Stimulated activated CD4-positive, alpha-beta T cell treated with anti-CD3 and anti-CD28 coated beads, Interleukin-15, amount 100 ng/mL, for 1 hour (primary cell): Measurements from ENCODE around the gene SCTR.

Source experiments
- DNase-seq, 2 donors: peaks; one replicate each; pipeline ENCODE4 v3.0.0-alpha.2; 2020; ENCODE audit warnings: low read depth in 1 of 2, low spot score in 1 of 2

The SCTR gene

DNA sequence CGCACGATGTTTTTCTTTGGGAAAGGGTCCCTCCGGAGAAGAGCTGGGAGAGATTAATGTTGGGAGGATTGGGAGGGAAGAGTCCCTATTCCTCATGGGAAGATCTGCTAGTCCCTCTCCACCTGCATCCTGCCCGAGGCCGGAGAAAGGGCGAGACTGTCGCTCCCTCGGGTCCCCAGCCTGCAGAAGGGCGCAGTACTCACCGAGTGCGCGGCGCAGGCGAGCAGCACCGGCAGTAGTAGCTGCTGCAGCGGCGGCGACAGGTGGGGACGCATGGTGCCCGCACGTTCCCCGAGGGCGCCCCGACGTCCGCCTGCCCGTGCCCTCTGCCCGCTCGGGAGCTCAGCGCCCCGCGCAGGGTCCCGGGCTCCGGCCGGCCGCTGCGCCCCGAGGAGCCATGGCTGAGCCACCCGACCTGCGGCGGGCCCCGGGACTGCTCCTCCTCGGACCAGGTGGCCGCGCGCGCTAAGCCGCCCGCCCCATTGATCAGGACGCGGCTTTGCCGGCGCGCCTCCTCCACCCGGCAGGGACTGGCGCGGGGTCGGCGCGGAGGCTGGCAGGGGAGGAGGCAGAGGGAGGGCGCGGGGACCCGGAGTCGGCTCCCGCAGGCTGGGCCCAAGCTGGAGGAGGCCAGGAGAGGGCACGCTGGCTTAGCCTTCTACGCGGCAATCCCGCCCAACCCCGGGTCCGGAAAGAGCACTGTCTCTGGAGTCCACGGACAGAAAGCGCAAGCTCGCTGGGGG, at the start of gene SCTR:
Gene SCTR, minus strand, starts transcription at position 532 of the 743 bp plus-strand sequence. Its CDS starts 257 bp downstream, at position 275.
- no peak for DNase-seq

DNA sequence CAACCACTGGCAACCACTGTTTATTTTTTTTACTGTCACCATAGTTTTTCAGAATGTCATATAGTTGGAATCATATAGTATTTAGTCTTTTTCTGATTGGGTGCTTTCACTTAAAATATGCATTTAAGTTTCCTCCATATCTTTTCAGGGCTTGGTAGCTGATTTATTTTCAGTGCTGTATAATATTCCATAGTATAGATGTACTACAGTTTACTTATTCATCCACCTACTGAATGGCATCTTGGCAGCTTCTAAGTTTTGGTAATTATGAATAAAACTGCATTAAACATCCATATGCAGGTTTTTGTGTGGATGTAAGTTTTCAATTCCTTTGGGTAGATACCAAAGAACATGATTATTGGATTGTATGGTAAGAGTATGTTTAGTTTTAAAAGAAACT, 43.0 kb upstream of the SCTR start:
- DNase-seq: no peak

- no peak for DNase-seq
These were observed 41.2 kb upstream of the SCTR start for GRCh38 chr2:119565481-119565880.

DNA sequence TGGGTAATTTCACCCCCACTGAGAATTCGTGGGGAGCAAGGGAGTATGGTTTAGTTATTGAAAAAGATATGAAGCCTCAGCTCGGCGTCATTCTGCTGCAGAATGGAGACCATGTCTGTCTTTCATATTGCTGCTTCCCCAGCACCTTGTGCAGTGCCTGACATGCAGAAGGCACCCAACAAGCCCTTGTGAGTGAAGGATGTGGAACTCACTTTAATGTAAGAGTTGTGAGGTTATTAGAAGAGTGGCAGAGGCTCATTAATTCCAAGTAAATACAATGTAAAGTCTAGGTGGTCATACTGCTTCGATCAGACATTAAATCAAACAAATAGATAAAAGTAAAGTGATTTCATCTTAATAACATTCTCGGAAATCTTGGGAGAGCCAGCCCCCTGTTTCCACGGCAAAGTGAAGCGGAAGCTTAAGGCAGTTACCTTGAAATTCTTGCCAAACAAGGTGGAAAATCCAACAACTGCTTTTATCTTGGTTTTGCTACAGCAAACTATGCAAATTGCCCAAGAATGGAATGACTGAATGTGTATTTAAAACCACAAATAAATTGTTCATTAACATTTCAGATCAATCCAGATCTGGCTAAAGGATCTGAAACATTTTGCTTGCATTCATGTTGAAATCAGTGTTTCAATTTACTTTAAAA, 29.5 kb upstream of the SCTR start:
- no peak for DNase-seq

GRCh38 chr2:119552902-119553301, 28.6 kb upstream of the SCTR start:
- no peak for DNase-seq

DNA sequence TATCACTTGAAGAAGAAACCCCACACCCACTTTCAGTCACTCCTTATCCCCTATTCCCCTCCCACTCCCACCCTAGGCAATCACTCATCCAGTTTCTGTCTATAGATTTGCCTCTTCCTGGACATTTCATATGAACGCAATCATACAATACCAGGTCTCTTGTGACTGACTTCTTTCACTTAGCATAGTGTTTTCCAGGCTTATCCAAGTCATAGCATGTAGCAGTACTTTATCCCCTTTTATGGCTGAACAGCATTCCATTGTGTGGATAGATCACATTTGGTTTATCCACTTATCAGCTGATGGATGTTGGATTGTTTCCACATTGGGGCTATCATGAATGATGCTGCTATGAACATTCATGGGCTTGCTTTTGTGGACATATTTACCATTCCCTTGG, 26.6 kb upstream of the SCTR start:
- no peak for DNase-seq

- DNase-seq: no peak
These were observed 26.1 kb upstream of the SCTR start for GRCh38 chr2:119550346-119550745.

GRCh38 chr2:119549241-119549640, 25.0 kb upstream of the SCTR start:
- no peak for DNase-seq

- no peak for DNase-seq
These were observed 24.3 kb upstream of the SCTR start for GRCh38 chr2:119548516-119549120.

DNA sequence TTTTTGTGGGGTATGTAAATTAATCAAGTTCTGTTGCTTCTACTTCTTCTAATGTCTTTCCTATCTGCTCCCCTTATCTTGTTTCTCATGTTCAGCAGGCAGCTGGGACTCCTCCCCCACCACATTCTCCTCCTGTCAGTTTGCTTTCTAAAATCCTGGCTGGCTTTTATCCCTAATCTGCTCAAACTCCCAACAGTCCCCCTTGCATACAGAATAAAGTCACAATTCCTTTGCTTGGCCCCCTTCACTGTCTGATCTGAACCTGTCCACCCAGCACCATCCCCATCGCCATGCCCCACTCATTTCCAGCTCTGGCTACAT, 22.1 kb upstream of the SCTR start:
- DNase-seq: no peak

- DNase-seq: no peak
These were observed 21.6 kb upstream of the SCTR start for GRCh38 chr2:119545754-119546446.

- DNase-seq: no peak
These were observed 20.7 kb upstream of the SCTR start for GRCh38 chr2:119544939-119545475.

- peak in 1 of 2 donors; percentile 31 for DNase-seq
These were observed 20.0 kb upstream of the SCTR start, which contains the start of gene CFAP221 for GRCh38 chr2:119544075-119544938. Gene CFAP221, plus strand, starts transcription at chr2:119544449. Its CDS starts 1,683 bp downstream, at chr2:119546132.

DNA sequence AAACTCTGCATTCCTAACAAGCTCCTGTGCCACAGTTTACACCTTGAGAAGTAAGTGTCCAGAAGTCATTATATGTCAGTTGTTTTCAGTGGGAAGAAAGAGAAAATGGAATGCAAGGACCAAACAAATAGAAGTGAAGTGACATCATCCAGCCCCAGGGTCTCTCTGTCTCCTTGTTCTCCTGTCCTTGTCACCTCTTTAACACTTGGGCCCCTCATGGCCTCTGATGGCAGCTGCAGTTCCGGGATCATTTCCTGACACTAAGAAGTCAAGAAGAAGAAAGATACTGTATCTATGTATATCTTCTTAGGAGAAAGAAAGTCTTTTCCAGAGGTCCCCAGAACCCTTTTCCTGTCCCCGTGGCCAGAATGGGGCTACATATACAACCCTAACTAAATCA, 17.2 kb upstream of the SCTR start:
- DNase-seq: no peak

- DNase-seq: no peak
These were observed 13.5 kb upstream of the SCTR start for GRCh38 chr2:119537792-119538191.

- no peak for DNase-seq
These were observed 12.4 kb upstream of the SCTR start for GRCh38 chr2:119536707-119537106.

DNA sequence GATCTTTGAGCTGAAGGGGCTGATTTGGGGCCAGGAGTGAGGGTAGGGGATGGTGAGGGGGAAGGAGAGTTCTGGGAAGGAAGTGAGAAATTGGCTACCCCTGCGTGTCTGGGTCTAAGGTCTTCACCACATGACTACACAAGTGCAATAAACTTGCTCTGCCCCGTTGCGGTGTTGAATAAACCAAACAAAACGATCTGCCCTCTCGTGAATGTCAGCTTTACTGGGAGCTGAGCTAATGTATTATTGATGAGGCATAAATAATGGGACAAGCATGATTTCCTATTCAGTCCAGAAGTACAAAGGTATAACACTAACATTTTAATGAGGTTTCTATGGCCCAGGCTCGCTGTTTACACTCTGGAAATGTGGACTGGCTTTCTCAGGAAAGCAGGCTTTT, 11.9 kb upstream of the SCTR start:
- no peak for DNase-seq

- DNase-seq: no peak
These were observed 9.3 kb upstream of the SCTR start for GRCh38 chr2:119533560-119533959.

GRCh38 chr2:119531292-119531691, 7.0 kb upstream of the SCTR start:
- no peak for DNase-seq

DNA sequence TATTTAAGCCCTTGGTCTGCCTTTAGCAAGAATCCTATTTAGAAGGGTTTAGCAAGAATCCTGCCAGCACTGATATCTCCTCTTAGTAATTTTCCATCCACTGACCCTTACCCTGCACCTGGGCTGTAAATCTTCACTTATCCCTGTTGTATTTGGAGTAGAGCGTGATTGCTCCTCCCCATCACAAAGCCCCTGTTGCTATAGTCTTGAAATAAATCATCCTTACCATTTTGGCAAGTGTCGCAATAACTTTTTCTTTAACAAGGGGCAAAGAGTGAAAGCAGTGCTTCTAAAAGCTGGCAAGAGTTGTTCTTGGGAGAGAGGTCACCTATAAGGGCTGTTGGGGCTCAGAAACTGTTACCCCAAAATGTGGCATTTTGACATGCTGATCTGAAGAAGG, 3.7 kb upstream of the SCTR start:
- no peak for DNase-seq

- no peak for DNase-seq
These were observed 1.3 kb upstream of the SCTR start for GRCh38 chr2:119525614-119526013.
